Fibroblast of mammary gland (primary cell): ENCODE results near the gene KRTAP2-3.

ENCODE experiments used
- DNase-seq: peaks from one replicate; pipeline ENCODE4 v3.0.0-alpha.2; 2010; ENCODE audit warnings: low read depth
- H3K4me3 ChIP-seq: 2 replicates; pipeline ENCODE4 v1.5.1; 2011; ENCODE audit warnings: low read depth, mild to moderate bottlenecking, low read length, moderate library complexity; ENCODE audit not compliant: control insufficient read depth
- TF ChIP-seq, protein P1 (sequence below): conservative IDR thresholded peaks from 2 replicates; pipeline ENCODE4 v1.5.1; 2011; ENCODE audit warnings: low read depth, low read length, inconsistent platforms; ENCODE audit not compliant: control insufficient read depth, insufficient read depth

Gene KRTAP2-3

DNA sequence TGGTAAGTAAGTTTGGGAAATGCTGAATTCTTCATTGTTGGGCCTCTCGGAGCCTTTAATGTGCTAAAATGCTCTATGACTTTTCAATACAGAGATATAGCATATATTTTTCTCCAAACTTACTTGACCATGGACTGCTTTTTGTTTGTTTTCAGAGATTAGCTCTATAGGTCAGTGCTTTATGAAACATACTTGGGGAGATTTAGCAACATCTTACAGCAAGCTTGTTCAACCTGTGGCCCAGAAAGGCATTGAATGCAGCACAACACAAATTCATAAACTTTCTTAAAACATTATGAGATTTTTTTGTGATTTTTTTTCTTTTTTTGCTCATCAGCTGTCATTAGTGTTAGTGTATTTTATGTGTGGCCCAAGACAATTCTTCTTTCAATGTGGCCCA, 50.0 kb downstream of the KRTAP2-3 start:
- TF ChIP-seq, protein P1, sequence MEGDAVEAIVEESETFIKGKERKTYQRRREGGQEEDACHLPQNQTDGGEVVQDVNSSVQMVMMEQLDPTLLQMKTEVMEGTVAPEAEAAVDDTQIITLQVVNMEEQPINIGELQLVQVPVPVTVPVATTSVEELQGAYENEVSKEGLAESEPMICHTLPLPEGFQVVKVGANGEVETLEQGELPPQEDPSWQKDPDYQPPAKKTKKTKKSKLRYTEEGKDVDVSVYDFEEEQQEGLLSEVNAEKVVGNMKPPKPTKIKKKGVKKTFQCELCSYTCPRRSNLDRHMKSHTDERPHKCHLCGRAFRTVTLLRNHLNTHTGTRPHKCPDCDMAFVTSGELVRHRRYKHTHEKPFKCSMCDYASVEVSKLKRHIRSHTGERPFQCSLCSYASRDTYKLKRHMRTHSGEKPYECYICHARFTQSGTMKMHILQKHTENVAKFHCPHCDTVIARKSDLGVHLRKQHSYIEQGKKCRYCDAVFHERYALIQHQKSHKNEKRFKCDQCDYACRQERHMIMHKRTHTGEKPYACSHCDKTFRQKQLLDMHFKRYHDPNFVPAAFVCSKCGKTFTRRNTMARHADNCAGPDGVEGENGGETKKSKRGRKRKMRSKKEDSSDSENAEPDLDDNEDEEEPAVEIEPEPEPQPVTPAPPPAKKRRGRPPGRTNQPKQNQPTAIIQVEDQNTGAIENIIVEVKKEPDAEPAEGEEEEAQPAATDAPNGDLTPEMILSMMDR: no peak
- no peak overlapping the region for H3K4me3 ChIP-seq
- DNase-seq: no peak

- DNase-seq: no peak
- TF ChIP-seq, protein P1: no peak
- no peak overlapping the region for H3K4me3 ChIP-seq
Observed at GRCh38 chr17:41009301-41009760, 50.6 kb downstream of the KRTAP2-3 start.
